GM23248 (cell line): ENCODE results near the gene SPEG. TPM values are rescaled to one million over a fixed set of nuclear protein-coding genes. Genes with fewer than 3 reads are reported as not detected.
A peak's percentile ranks its signal among the peaks of the same experiment; 100 is the strongest.

Experiments
- DNase-seq: peaks from one replicate; pipeline ENCODE4 v3.0.0-alpha.2; 2015
- H2AFZ ChIP-seq: fragments of 200-600 bp; sonication (generic); 2 replicates; pipeline ENCODE4 v1.6.1; 2016; ENCODE audit warnings: antibody characterized with exemption
- H3F3A ChIP-seq: fragments of 200-600 bp; sonication (generic); 2 replicates; pipeline ENCODE4 v1.6.1; 2016; ENCODE audit warnings: mild to moderate bottlenecking, antibody characterized with exemption, mixed run types; ENCODE audit not compliant: insufficient read depth
- H3K27ac ChIP-seq: fragments of 200-600 bp; sonication (generic); 2 replicates; pipeline ENCODE4 v1.5.1; 2016; ENCODE audit warnings: mild to moderate bottlenecking
- H3K27me3 ChIP-seq: fragments of 200-600 bp; sonication (generic); replicated peaks from 2 replicates; pipeline ENCODE4 v1.6.1; 2016; ENCODE audit warnings: mild to moderate bottlenecking; ENCODE audit not compliant: insufficient read depth
- H3K36me3 ChIP-seq: fragments of 200-600 bp; sonication (generic); 2 replicates; pipeline ENCODE4 v1.6.1; 2016; ENCODE audit warnings: low read depth, mild to moderate bottlenecking
- H3K4me1 ChIP-seq: fragments of 200-600 bp; sonication (generic); 2 replicates; pipeline ENCODE4 v1.6.1; 2016; ENCODE audit warnings: mild to moderate bottlenecking; ENCODE audit not compliant: insufficient read depth
- H3K4me2 ChIP-seq: fragments of 200-600 bp; sonication (generic); one replicate; pipeline ENCODE4 v1.6.1; 2016; ENCODE audit warnings: mild to moderate bottlenecking; ENCODE audit not compliant: unreplicated experiment
- H3K4me3 ChIP-seq: fragments of 200-600 bp; sonication (generic); 2 replicates; pipeline ENCODE4 v1.5.1; 2016; ENCODE audit warnings: mild to moderate bottlenecking
- H3K79me2 ChIP-seq: fragments of 200-600 bp; sonication (generic); 2 replicates; pipeline ENCODE4 v1.6.1; 2016; ENCODE audit warnings: mild to moderate bottlenecking; ENCODE audit not compliant: insufficient read depth
- H3K9ac ChIP-seq: fragments of 200-600 bp; sonication (generic); 2 replicates; pipeline ENCODE4 v1.6.1; 2016; ENCODE audit warnings: mild to moderate bottlenecking
- H3K9me2 ChIP-seq: fragments of 200-600 bp; sonication (generic); 2 replicates; pipeline ENCODE4 v1.6.1; 2016; ENCODE audit warnings: mixed run types, mild to moderate bottlenecking, moderate library complexity; ENCODE audit not compliant: insufficient read depth
- H3K9me3 ChIP-seq: fragments of 200-600 bp; sonication (generic); one replicate; pipeline ENCODE4 v1.6.1; 2017; ENCODE audit warnings: low read depth
- H4K20me1 ChIP-seq: fragments of 200-600 bp; sonication (generic); 2 replicates; pipeline ENCODE4 v1.6.0; 2016; ENCODE audit not compliant: insufficient read depth
- EZH2 ChIP-seq: fragments of 200-600 bp; sonication (generic); IDR thresholded peaks from 2 replicates; pipeline ENCODE4 v1.6.1; 2018; ENCODE audit warnings: antibody characterized with exemption, mild to moderate bottlenecking; ENCODE audit not compliant: insufficient read depth, poor library complexity, severe bottlenecking
- EZH2phosphoT487 ChIP-seq: fragments of 200-600 bp; sonication (generic); IDR thresholded peaks from 2 replicates; pipeline ENCODE4 v1.6.1; 2018; ENCODE audit warnings: antibody characterized with exemption, moderate library complexity, mild to moderate bottlenecking, low read depth; ENCODE audit not compliant: insufficient read depth
- WGBS, 2 experiments: methylation state at CpG; one replicate each; pipeline ENCODE4 v1.1.6; 2015 to 2017; ENCODE audit warnings: low lambda C conversion rate in 2 of 2, low coverage in 1 of 2; ENCODE audit errors: missing lambda C conversion rate in 2 of 2; 5-methylcytosine and 5-hydroxymethylcytosine counted together
- in situ Hi-C: fragments of 300-500 bp; cut with MboI; formaldehyde crosslinking; loops from 2 replicates; pipeline ENCODE4 v1.15.0; 2020
- polyA plus RNA-seq: library from polyadenylated mRNA; unstranded; fragments of >200 nt; fragmentation: Nextera tagmentation; extraction: Ambion mirVana; gene quantifications from 2 replicates; pipeline ENCODE4 v1.2.1, GENCODE V29; 2016
- total RNA-seq: library from RNA; depleted of rRNA; stranded (reverse); fragments of >200 nt; shearing (Covaris generic); gene quantifications from 2 replicates; pipeline ENCODE4 v1.2.3, GENCODE V29; 2014

Gene SPEG
- total and polyA plus RNA-seq, 2 experiments from 2014 or later = 9.4 to 26.5 TPM

- no peaks in the 10 kb centered on the region for H3K9me2 ChIP-seq
- H4K20me1 ChIP-seq = no peaks in the 10 kb centered on the region
- H3K9me3 ChIP-seq = no peaks in the 10 kb centered on the region
- no peak overlapping the region for H3K27ac ChIP-seq
- H3K4me3 ChIP-seq = no peak overlapping the region
- no peak overlapping the region for H2AFZ ChIP-seq
- H3K36me3 ChIP-seq = no peaks in the 10 kb centered on the region; the same call in 1 of the 2 replicates
- no peak overlapping the region for H3K9ac ChIP-seq
- no peak overlapping the region for H3K4me2 ChIP-seq
- no peak for TF ChIP-seq EZH2phosphoT487
- no peak for TF ChIP-seq EZH2
- WGBS, 2 experiments = 80 to 83% methylated on average over 8 of the region's 8 CpGs
- in situ Hi-C loops = no loop called here
- H3K4me1 ChIP-seq = peaks cover 26% of the 10 kb centered on the region
- 0 out of 2 replicates have a peak, but pooled peaks cover 6% of the 10 kb centered on the region for H3F3A ChIP-seq
- no peaks in the 10 kb centered on the region; the same call in 1 of the 2 replicates for H3K79me2 ChIP-seq
- no peaks in the 10 kb centered on the region for H3K27me3 ChIP-seq
- DNase-seq = no peak
These were observed 24.4 kb downstream of the SPEG start for GRCh38 chr2:219458996-219459395.

GRCh38 chr2:219459460-219460311 lies 25.0 kb downstream of the SPEG start:
- in situ Hi-C loops = no loop called here
- peak; percentile 77 for DNase-seq

GRCh38 chr2:219460424-219460926 lies 25.8 kb downstream of the SPEG start:
- TF ChIP-seq EZH2 (no peak), EZH2phosphoT487 (no peak)
- Histone ChIP-seq H4K20me1 (no peaks in the 10 kb centered on the region), H3K9ac (no peak overlapping the region), H2AFZ (no peak overlapping the region), H3K36me3 (no peaks in the 10 kb centered on the region; the same call in 1 of the 2 replicates), H3K4me2 (peak overlapping the region; percentile 27), H3K27ac (no peak overlapping the region), H3K4me3 (no peak overlapping the region), H3F3A (0 out of 2 replicates have a peak, but pooled peaks cover 6% of the 10 kb centered on the region), H3K79me2 (no peaks in the 10 kb centered on the region; the same call in 1 of the 2 replicates), H3K27me3 (no peaks in the 10 kb centered on the region), H3K9me3 (no peaks in the 10 kb centered on the region), H3K9me2 (no peaks in the 10 kb centered on the region), H3K4me1 (peaks cover 18% of the 10 kb centered on the region)
- in situ Hi-C loops = no loop called here
- peak; percentile 40 for DNase-seq
- WGBS, 2 experiments = 44 to 48% methylated on average over 12 to 18 of the region's 18 CpGs

More at GRCh38 chr2:219459460-219460311, 25.0 kb downstream of the SPEG start:
- Histone ChIP-seq H3K27me3 (no peaks in the 10 kb centered on the region), H3K9me3 (no peaks in the 10 kb centered on the region), H3K36me3 (no peaks in the 10 kb centered on the region; the same call in 1 of the 2 replicates), H3F3A (0 out of 2 replicates have a peak, but pooled peaks cover 6% of the 10 kb centered on the region), H3K27ac (no peak overlapping the region), H3K4me1 (peaks cover 20% of the 10 kb centered on the region), H4K20me1 (no peaks in the 10 kb centered on the region), H3K4me3 (no peak overlapping the region), H3K9me2 (no peaks in the 10 kb centered on the region), H3K79me2 (no peaks in the 10 kb centered on the region; the same call in 1 of the 2 replicates), H2AFZ (no peak overlapping the region), H3K9ac (no peak overlapping the region), H3K4me2 (peak overlapping the region; percentile 27)
- no peak for TF ChIP-seq EZH2phosphoT487
- TF ChIP-seq EZH2 = no peak
- 39 to 40% methylated on average over 14 of the region's 14 CpGs for WGBS, 2 experiments

GRCh38 chr2:219461047-219461514 lies 26.4 kb downstream of the SPEG start:
- Histone ChIP-seq H3K9me2 (no peaks in the 10 kb centered on the region), H3K4me3 (no peak overlapping the region), H3K4me1 (peaks cover 18% of the 10 kb centered on the region), H3K79me2 (no peaks in the 10 kb centered on the region; the same call in 1 of the 2 replicates), H3K9ac (no peak overlapping the region), H3K4me2 (peak overlapping the region; percentile 27), H3K9me3 (no peaks in the 10 kb centered on the region), H3K27ac (no peak overlapping the region), H3K36me3 (no peaks in the 10 kb centered on the region; the same call in 1 of the 2 replicates), H3F3A (0 out of 2 replicates have a peak, but pooled peaks cover 6% of the 10 kb centered on the region), H4K20me1 (no peaks in the 10 kb centered on the region), H2AFZ (no peak overlapping the region), H3K27me3 (no peaks in the 10 kb centered on the region)
- no peak for DNase-seq
- 55 to 62% methylated on average over 8 to 11 of the region's 11 CpGs for WGBS, 2 experiments
- in situ Hi-C loops = no loop called here
- TF ChIP-seq EZH2 = no peak
- no peak for TF ChIP-seq EZH2phosphoT487
